ENCODE data around the gene PRR23A. TPM values are rescaled to one million over a fixed set of nuclear protein-coding genes. Genes with fewer than 3 reads are reported as not detected.

Gene PRR23A
- total RNA-seq, 1 experiment from 2014 or later, result not detected

Other genes with a start within 250 kb of the PRR23A start
- 4.9 and 5.6 TPM in 2 replicates for gene PIK3CB, start 171.3 kb downstream of the PRR23A start, total RNA-seq (2014; rRNA removed; shearing (Covaris generic))
- gene FOXL2, start 59.1 kb downstream of the PRR23A start, total RNA-seq (2014; rRNA removed; shearing (Covaris generic)), result 0.42 and 0.89 TPM in 2 replicates
- gene FOXL2NB, start 59.1 kb downstream of the PRR23A start, total RNA-seq (2014; rRNA removed; shearing (Covaris generic)), result 0.23 and 0.34 TPM in 2 replicates
- not detected in 2 replicates for gene PRR23B, start 14.7 kb upstream of the PRR23A start, total RNA-seq (2014; rRNA removed; shearing (Covaris generic))
- gene PRR23C, start 38.6 kb upstream of the PRR23A start, total RNA-seq (2014; rRNA removed; shearing (Covaris generic)), result not detected in 2 replicates